ENCODE results near the gene CYB5R4. TPM values are rescaled to one million over a fixed set of nuclear protein-coding genes. Genes with fewer than 3 reads are reported as not detected.

Gene CYB5R4
- polyA plus RNA-seq, 1 of the 3 experiments (the other 2 are of a cell fraction): 3.3 TPM

DNA sequence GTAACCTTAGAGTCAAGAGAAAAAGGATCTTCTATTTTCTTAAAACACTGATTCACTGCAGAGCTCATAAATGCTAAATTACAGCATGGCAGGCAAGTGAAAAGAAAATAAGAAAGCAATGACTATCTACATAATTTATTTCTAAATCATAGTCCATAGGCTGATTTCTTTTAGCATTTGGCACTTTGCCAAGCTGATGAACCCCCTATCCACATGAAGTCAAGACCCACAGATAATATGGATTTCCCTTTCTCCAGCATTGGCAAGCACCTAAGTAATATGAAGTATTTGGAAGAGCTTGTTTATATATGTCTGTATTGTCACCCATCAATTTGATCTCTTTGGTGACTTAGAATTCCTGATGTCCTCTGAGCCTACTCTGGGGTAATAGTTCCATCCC, 126.2 kb downstream of the CYB5R4 start:
- Histone ChIP-seq H3K4me3 (ENCODE audit: low read depth in 2 of 2, low read length in 1 of 2) (no peak overlapping the region), H3K4me2 (no peak overlapping the region), H4K20me1 (ENCODE audit: insufficient read depth) (no peaks in the 10 kb centered on the region), H3K9me2 (no peaks in the 10 kb centered on the region), H3K9ac (no peak overlapping the region), H3F3A (replicated peaks; ENCODE audit: insufficient read depth) (no peaks in the 10 kb centered on the region), H3K79me2 (ENCODE audit: insufficient read depth) (no peaks in the 10 kb centered on the region), H3K27me3 (ENCODE audit: insufficient read depth) (no peaks in the 10 kb centered on the region), H2AFZ (ENCODE audit: low read depth) (no peak overlapping the region), H3K4me1 (ENCODE audit: control insufficient read depth in 1 of 2, insufficient read depth in 2 of 2, low read depth in 1 of 2, low read length in 1 of 2) (peaks cover 0 to 2% of the 10 kb centered on the region in 2 experiments; a peak in 1 of 4 replicates), H3K9me3 (no peaks in the 10 kb centered on the region), H3K27ac (ENCODE audit: low read depth in 2 of 2, low read length in 1 of 2) (no peak overlapping the region), H3K36me3 (replicated peaks in 1 of 2; ENCODE audit: control insufficient read depth in 1 of 2, insufficient read depth in 2 of 2, low read length in 1 of 2) (no peaks in the 10 kb centered on the region)
- DNase-seq: no peak
- POLR2A ChIA-PET: no interaction called here
- TF ChIP-seq JUND (IDR thresholded peaks at IDR 0.05) (no peak), RAD21 (IDR thresholded peaks at IDR 0.05; ENCODE audit: low read length) (no peak), NFIC (IDR thresholded peaks at IDR 0.05; ENCODE audit: borderline replicate concordance) (no peak), YY1 (IDR thresholded peaks at IDR 0.05; ENCODE audit: low read depth) (no peak)
- TF ChIP-seq, protein P1, sequence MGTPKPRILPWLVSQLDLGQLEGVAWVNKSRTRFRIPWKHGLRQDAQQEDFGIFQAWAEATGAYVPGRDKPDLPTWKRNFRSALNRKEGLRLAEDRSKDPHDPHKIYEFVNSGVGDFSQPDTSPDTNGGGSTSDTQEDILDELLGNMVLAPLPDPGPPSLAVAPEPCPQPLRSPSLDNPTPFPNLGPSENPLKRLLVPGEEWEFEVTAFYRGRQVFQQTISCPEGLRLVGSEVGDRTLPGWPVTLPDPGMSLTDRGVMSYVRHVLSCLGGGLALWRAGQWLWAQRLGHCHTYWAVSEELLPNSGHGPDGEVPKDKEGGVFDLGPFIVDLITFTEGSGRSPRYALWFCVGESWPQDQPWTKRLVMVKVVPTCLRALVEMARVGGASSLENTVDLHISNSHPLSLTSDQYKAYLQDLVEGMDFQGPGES (IDR thresholded peaks at IDR 0.05; ENCODE audit: low read depth, low read length): no peak
- TF ChIP-seq, protein P2, sequence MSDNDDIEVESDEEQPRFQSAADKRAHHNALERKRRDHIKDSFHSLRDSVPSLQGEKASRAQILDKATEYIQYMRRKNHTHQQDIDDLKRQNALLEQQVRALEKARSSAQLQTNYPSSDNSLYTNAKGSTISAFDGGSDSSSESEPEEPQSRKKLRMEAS (IDR thresholded peaks at IDR 0.05; ENCODE audit: low read depth): no peak
- CTCF ChIA-PET: interaction anchor here (0.6 kb wide), 1 partner anchor 166 kb away, joined by 3 read pairs; no protein-coding TSS in a partner anchor

DNA sequence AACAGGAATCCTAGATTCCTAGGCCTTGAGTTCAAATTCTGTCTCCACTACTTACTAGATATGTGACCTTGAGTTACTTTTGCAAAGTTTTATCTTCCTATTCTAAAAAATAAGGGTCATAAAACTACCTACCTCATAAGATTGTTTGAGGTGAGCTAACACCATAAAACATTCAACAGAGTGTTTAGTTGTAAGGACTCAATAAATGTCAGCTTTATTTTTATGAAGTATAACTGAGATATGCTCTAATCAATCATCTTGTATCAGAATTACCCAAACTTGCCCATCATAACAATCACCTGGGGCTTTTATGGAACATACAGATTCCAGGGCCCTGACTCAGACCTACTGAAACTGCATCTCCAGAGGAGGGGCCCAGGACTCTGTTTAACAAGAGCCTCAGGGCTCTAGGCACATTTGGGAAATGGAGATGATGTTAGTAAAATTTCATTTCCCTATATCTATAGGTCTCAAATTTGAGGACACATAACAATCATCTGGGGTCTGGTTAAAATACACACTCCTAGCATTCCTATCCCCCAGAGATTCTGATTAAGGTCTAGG, 138.6 kb downstream of the CYB5R4 start:
- ChIA-PET CTCF (interaction anchor here (1.2 kb wide), 1 partner anchor 26 kb away, joined by 3 read pairs; no protein-coding TSS in a partner anchor), POLR2A (no interaction called here)
- no peak for DNase-seq
- no peak overlapping the region for H3K4me2 ChIP-seq
- H3K27me3 ChIP-seq (ENCODE audit: insufficient read depth): no peaks in the 10 kb centered on the region
- no peaks in the 10 kb centered on the region for H3F3A ChIP-seq (replicated peaks; ENCODE audit: insufficient read depth)
- no peak overlapping the region for H3K9ac ChIP-seq
- H3K9me2 ChIP-seq: no peaks in the 10 kb centered on the region
- no peaks in the 10 kb centered on the region for H4K20me1 ChIP-seq (ENCODE audit: insufficient read depth)
- peaks cover 0 to 15% of the 10 kb centered on the region in 2 experiments; a peak in 2 of 4 replicates for H3K4me1 ChIP-seq (ENCODE audit: control insufficient read depth in 1 of 2, insufficient read depth in 2 of 2, low read depth in 1 of 2, low read length in 1 of 2)
- H3K9me3 ChIP-seq: no peaks in the 10 kb centered on the region
- no peaks in the 10 kb centered on the region for H3K79me2 ChIP-seq (ENCODE audit: insufficient read depth)
- no peak overlapping the region for H2AFZ ChIP-seq (ENCODE audit: low read depth)
- TF ChIP-seq, protein P3, sequence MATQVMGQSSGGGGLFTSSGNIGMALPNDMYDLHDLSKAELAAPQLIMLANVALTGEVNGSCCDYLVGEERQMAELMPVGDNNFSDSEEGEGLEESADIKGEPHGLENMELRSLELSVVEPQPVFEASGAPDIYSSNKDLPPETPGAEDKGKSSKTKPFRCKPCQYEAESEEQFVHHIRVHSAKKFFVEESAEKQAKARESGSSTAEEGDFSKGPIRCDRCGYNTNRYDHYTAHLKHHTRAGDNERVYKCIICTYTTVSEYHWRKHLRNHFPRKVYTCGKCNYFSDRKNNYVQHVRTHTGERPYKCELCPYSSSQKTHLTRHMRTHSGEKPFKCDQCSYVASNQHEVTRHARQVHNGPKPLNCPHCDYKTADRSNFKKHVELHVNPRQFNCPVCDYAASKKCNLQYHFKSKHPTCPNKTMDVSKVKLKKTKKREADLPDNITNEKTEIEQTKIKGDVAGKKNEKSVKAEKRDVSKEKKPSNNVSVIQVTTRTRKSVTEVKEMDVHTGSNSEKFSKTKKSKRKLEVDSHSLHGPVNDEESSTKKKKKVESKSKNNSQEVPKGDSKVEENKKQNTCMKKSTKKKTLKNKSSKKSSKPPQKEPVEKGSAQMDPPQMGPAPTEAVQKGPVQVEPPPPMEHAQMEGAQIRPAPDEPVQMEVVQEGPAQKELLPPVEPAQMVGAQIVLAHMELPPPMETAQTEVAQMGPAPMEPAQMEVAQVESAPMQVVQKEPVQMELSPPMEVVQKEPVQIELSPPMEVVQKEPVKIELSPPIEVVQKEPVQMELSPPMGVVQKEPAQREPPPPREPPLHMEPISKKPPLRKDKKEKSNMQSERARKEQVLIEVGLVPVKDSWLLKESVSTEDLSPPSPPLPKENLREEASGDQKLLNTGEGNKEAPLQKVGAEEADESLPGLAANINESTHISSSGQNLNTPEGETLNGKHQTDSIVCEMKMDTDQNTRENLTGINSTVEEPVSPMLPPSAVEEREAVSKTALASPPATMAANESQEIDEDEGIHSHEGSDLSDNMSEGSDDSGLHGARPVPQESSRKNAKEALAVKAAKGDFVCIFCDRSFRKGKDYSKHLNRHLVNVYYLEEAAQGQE (IDR thresholded peaks at IDR 0.05; ENCODE audit: low read depth, low read length): no peak
- TF ChIP-seq EP300 (IDR thresholded peaks at IDR 0.05; ENCODE audit: borderline replicate concordance in 1 of 2, low read depth in 1 of 2, low read length in 1 of 2) (no peak), TCF12 (IDR thresholded peaks at IDR 0.05) (no peak), FOXM1 (IDR thresholded peaks at IDR 0.05; ENCODE audit: low read depth) (no peak), TAF1 (IDR thresholded peaks at IDR 0.05; ENCODE audit: borderline replicate concordance, low read depth, low read length) (no peak), FOXJ3 (CRISPR knock-in tag; IDR thresholded peaks at IDR 0.05) (no peak), MXI1 (IDR thresholded peaks at IDR 0.05; ENCODE audit: low read depth, low read length) (no peak), TEAD4 (IDR thresholded peaks at IDR 0.05; ENCODE audit: borderline replicate concordance, insufficient read depth) (no peak), RAD21 (IDR thresholded peaks at IDR 0.05; ENCODE audit: low read length) (no peak)
- TF ChIP-seq, protein P4, sequence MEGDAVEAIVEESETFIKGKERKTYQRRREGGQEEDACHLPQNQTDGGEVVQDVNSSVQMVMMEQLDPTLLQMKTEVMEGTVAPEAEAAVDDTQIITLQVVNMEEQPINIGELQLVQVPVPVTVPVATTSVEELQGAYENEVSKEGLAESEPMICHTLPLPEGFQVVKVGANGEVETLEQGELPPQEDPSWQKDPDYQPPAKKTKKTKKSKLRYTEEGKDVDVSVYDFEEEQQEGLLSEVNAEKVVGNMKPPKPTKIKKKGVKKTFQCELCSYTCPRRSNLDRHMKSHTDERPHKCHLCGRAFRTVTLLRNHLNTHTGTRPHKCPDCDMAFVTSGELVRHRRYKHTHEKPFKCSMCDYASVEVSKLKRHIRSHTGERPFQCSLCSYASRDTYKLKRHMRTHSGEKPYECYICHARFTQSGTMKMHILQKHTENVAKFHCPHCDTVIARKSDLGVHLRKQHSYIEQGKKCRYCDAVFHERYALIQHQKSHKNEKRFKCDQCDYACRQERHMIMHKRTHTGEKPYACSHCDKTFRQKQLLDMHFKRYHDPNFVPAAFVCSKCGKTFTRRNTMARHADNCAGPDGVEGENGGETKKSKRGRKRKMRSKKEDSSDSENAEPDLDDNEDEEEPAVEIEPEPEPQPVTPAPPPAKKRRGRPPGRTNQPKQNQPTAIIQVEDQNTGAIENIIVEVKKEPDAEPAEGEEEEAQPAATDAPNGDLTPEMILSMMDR (IDR thresholded peaks at IDR 0.05): no peak
- no peak overlapping the region for H3K4me3 ChIP-seq (ENCODE audit: low read depth in 2 of 2, low read length in 1 of 2)
- peak overlapping the region in 1 of 2 experiments; percentile 92; a peak in 2 of 4 replicates for H3K27ac ChIP-seq (ENCODE audit: low read depth in 2 of 2, low read length in 1 of 2)
- H3K36me3 ChIP-seq (replicated peaks in 1 of 2; ENCODE audit: control insufficient read depth in 1 of 2, insufficient read depth in 2 of 2, low read length in 1 of 2): no peaks in the 10 kb centered on the region
